ENCODE measurements around the gene TMOD2. TPM values are rescaled to one million over a fixed set of nuclear protein-coding genes. Genes with fewer than 3 reads are reported as not detected.

Gene TMOD2
- total and polyA plus RNA-seq, 2 experiments from 2014 or later, result 3.0 to 5.9 TPM

DNA sequence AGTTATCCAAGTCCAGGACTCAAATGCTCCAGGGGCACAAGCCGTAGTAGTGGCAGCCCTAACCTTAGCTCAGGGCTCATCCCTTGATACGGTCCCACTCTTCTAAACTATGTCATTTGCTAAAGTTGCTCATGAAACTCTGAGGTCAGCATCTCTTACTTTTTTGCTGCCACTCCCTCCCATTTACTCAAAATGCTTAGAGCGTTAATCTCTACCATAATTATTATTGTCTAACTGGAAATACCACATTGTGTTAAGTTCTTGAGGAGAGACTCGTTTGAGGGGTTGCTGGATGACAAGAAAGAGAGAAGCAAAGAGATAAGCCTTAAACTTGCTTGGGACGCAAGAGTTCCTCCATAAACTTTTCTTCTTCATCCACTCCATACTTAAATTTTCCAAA is 51.2 kb downstream of the TMOD2 start:
- no peak overlapping the region for H3K4me3 ChIP-seq
- H3K79me2 ChIP-seq (replicated peaks; ENCODE audit: insufficient read depth), result no peaks in the 10 kb centered on the region
- no peak overlapping the region for H2AFZ ChIP-seq
- TF ChIP-seq NANOG (IDR thresholded peaks at IDR 0.05; ENCODE audit: borderline replicate concordance), result no peak
- no peak for TF ChIP-seq ZNF331 (CRISPR knock-in tag; IDR thresholded peaks at IDR 0.05; ENCODE audit: low read depth)
- no peak for TF ChIP-seq POLR2AphosphoS5 (IDR thresholded peaks at IDR 0.05; ENCODE audit: low read depth)
- no peak for TF ChIP-seq STAT1 (IDR thresholded peaks at IDR 0.05; ENCODE audit: unreplicated experiment)
- TF ChIP-seq CREB1 (CRISPR knock-in tag; IDR thresholded peaks at IDR 0.05; ENCODE audit: low read depth), result no peak
- no peak for TF ChIP-seq JUNB (IDR thresholded peaks at IDR 0.05; ENCODE audit: unreplicated experiment)
- TF ChIP-seq, protein P1, sequence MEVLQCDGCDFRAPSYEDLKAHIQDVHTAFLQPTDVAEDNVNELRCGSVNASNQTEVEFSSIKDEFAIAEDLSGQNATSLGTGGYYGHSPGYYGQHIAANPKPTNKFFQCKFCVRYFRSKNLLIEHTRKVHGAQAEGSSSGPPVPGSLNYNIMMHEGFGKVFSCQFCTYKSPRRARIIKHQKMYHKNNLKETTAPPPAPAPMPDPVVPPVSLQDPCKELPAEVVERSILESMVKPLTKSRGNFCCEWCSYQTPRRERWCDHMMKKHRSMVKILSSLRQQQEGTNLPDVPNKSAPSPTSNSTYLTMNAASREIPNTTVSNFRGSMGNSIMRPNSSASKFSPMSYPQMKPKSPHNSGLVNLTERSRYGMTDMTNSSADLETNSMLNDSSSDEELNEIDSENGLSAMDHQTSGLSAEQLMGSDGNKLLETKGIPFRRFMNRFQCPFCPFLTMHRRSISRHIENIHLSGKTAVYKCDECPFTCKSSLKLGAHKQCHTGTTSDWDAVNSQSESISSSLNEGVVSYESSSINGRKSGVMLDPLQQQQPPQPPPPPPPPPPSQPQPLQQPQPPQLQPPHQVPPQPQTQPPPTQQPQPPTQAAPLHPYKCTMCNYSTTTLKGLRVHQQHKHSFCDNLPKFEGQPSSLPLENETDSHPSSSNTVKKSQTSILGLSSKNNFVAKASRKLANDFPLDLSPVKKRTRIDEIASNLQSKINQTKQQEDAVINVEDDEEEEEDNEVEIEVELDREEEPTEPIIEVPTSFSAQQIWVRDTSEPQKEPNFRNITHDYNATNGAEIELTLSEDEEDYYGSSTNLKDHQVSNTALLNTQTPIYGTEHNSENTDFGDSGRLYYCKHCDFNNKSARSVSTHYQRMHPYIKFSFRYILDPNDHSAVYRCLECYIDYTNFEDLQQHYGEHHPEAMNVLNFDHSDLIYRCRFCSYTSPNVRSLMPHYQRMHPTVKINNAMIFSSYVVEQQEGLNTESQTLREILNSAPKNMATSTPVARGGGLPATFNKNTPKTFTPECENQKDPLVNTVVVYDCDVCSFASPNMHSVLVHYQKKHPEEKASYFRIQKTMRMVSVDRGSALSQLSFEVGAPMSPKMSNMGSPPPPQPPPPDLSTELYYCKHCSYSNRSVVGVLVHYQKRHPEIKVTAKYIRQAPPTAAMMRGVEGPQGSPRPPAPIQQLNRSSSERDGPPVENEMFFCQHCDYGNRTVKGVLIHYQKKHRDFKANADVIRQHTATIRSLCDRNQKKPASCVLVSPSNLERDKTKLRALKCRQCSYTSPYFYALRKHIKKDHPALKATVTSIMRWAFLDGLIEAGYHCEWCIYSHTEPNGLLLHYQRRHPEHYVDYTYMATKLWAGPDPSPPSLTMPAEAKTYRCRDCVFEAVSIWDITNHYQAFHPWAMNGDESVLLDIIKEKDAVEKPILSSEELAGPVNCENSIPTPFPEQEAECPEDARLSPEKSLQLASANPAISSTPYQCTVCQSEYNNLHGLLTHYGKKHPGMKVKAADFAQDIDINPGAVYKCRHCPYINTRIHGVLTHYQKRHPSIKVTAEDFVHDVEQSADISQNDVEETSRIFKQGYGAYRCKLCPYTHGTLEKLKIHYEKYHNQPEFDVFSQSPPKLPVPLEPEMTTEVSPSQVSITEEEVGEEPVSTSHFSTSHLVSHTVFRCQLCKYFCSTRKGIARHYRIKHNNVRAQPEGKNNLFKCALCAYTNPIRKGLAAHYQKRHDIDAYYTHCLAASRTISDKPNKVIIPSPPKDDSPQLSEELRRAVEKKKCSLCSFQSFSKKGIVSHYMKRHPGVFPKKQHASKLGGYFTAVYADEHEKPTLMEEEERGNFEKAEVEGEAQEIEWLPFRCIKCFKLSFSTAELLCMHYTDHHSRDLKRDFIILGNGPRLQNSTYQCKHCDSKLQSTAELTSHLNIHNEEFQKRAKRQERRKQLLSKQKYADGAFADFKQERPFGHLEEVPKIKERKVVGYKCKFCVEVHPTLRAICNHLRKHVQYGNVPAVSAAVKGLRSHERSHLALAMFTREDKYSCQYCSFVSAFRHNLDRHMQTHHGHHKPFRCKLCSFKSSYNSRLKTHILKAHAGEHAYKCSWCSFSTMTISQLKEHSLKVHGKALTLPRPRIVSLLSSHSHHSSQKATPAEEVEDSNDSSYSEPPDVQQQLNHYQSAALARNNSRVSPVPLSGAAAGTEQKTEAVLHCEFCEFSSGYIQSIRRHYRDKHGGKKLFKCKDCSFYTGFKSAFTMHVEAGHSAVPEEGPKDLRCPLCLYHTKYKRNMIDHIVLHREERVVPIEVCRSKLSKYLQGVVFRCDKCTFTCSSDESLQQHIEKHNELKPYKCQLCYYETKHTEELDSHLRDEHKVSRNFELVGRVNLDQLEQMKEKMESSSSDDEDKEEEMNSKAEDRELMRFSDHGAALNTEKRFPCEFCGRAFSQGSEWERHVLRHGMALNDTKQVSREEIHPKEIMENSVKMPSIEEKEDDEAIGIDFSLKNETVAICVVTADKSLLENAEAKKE (CRISPR knock-in tag; IDR thresholded peaks at IDR 0.05), result no peak
- TF ChIP-seq, protein P2, sequence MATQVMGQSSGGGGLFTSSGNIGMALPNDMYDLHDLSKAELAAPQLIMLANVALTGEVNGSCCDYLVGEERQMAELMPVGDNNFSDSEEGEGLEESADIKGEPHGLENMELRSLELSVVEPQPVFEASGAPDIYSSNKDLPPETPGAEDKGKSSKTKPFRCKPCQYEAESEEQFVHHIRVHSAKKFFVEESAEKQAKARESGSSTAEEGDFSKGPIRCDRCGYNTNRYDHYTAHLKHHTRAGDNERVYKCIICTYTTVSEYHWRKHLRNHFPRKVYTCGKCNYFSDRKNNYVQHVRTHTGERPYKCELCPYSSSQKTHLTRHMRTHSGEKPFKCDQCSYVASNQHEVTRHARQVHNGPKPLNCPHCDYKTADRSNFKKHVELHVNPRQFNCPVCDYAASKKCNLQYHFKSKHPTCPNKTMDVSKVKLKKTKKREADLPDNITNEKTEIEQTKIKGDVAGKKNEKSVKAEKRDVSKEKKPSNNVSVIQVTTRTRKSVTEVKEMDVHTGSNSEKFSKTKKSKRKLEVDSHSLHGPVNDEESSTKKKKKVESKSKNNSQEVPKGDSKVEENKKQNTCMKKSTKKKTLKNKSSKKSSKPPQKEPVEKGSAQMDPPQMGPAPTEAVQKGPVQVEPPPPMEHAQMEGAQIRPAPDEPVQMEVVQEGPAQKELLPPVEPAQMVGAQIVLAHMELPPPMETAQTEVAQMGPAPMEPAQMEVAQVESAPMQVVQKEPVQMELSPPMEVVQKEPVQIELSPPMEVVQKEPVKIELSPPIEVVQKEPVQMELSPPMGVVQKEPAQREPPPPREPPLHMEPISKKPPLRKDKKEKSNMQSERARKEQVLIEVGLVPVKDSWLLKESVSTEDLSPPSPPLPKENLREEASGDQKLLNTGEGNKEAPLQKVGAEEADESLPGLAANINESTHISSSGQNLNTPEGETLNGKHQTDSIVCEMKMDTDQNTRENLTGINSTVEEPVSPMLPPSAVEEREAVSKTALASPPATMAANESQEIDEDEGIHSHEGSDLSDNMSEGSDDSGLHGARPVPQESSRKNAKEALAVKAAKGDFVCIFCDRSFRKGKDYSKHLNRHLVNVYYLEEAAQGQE (IDR thresholded peaks at IDR 0.05; ENCODE audit: unreplicated experiment), result no peak
- no peaks in the 10 kb centered on the region for H3F3A ChIP-seq (replicated peaks; ENCODE audit: low read depth)
- no peaks in the 10 kb centered on the region; the same call in 2 of the 3 replicates for H3K4me1 Mint-ChIP-seq
- no peaks in the 10 kb centered on the region for H3K9me3 Mint-ChIP-seq
- DNase-seq (ENCODE audit: low spot score), result no peak
- no peak overlapping the region for H3K27ac Mint-ChIP-seq
- H3K4me1 ChIP-seq (ENCODE audit: insufficient read depth), result no peaks in the 10 kb centered on the region
- no peaks in the 10 kb centered on the region for H4K20me1 ChIP-seq (replicated peaks; ENCODE audit: insufficient read depth)
- no peaks in the 10 kb centered on the region for H3K36me3 Mint-ChIP-seq (ENCODE audit: low read depth)
- ATAC-seq, result no peak
- peaks cover 4% of the 10 kb centered on the region for H3K27me3 Mint-ChIP-seq (ENCODE audit: insufficient read depth, low read depth, poor library complexity)
- no peak overlapping the region for H3K4me2 ChIP-seq
- H3K27ac ChIP-seq (ENCODE audit: low read depth), result no peak overlapping the region
- no peaks in the 10 kb centered on the region for H3K9me2 ChIP-seq (ENCODE audit: insufficient read depth)
- H3K27me3 ChIP-seq (ENCODE audit: insufficient read depth), result no peaks in the 10 kb centered on the region
- 0 out of 2 replicates have a peak, but pooled peaks cover 7% of the 10 kb centered on the region for H3K36me3 ChIP-seq (ENCODE audit: insufficient read depth)
- no peak overlapping the region for H3K4me3 Mint-ChIP-seq
